Cardiac muscle cell (in vitro differentiated cells and primary cell): ENCODE data around the gene KLHL15. TPM values are rescaled to one million over a fixed set of nuclear protein-coding genes. Genes with fewer than 3 reads are reported as not detected.
"Not testable (repeated sequence)": the region's sequence is repeated elsewhere in the genome, so short reads cannot be mapped to it uniquely, and the experiment has no call there.

ENCODE experiments used
- DNase-seq, 2 donors: peaks; one replicate each; pipeline versions ENCODE4 v3.0.0 to v3.0.0-alpha.2; 2010 to 2017; ENCODE audit warnings: low read depth in 1 of 2, low spot score in 1 of 2
- H3K27ac ChIP-seq: fragments of 200-600 bp; sonication (generic); 2 replicates; pipeline ENCODE4 v1.5.1; 2016
- H3K27me3 ChIP-seq: fragments of 200-600 bp; sonication (generic); 2 replicates; pipeline ENCODE4 v1.6.0; 2016; ENCODE audit warnings: control low read depth
- H3K36me3 ChIP-seq: fragments of 200-600 bp; sonication (generic); 2 replicates; pipeline ENCODE4 v1.5.1; 2016; ENCODE audit warnings: control low read depth
- H3K4me1 ChIP-seq: fragments of 200-600 bp; sonication (generic); 2 replicates; pipeline ENCODE4 v1.8.1; 2017; ENCODE audit warnings: low read depth, mild to moderate bottlenecking, mixed run types
- H3K4me3 ChIP-seq: fragments of 200-600 bp; sonication (generic); 2 replicates; pipeline ENCODE4 v1.5.1; 2016; ENCODE audit warnings: mild to moderate bottlenecking
- H3K9me3 ChIP-seq: fragments of 200-600 bp; sonication (generic); 2 replicates; pipeline ENCODE4 v1.5.1; 2017; ENCODE audit warnings: low read depth, mild to moderate bottlenecking, control low read depth
- polyA plus RNA-seq: library from polyadenylated mRNA; unstranded; fragments of >200 nt; fragmentation: Nextera tagmentation; extraction: Ambion mirVana; gene quantifications from 2 replicates; pipeline ENCODE4 v1.2.1, GENCODE V29; 2016
- total RNA-seq: library from RNA; depleted of rRNA; stranded (reverse); fragments of >200 nt; gene quantifications from 2 replicates; pipeline ENCODE4 v1.2.3, GENCODE V29; 2016
- TF ChIP-seq, protein P1 (sequence below): IDR thresholded peaks from 2 replicates; pipeline ENCODE4 v1.5.1; 2012; ENCODE audit warnings: low read depth, mild to moderate bottlenecking, low read length

KLHL15 gene
- total and polyA plus RNA-seq, 2 experiments from 2014 or later: 3.5 to 15.8 TPM

DNA sequence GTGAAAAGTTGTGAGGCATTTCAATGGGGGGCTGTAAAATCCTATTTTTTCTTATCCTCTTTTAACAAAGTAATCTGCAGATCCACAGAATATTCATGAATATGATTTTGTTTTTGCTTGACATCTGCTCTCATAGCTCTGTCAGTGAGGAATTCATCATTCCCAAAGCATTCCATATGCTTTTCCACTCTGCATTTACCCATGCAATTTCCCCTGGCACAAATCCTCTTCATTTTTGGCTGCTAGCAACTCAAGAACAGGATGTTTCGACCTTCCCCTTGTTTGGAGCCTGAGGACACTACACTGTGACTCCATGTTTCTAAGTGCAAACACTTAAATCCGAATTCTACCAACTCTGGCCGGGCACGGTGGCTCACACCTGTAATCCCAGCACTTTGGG, 48.5 kb downstream of the KLHL15 start:
- TF ChIP-seq, protein P1, sequence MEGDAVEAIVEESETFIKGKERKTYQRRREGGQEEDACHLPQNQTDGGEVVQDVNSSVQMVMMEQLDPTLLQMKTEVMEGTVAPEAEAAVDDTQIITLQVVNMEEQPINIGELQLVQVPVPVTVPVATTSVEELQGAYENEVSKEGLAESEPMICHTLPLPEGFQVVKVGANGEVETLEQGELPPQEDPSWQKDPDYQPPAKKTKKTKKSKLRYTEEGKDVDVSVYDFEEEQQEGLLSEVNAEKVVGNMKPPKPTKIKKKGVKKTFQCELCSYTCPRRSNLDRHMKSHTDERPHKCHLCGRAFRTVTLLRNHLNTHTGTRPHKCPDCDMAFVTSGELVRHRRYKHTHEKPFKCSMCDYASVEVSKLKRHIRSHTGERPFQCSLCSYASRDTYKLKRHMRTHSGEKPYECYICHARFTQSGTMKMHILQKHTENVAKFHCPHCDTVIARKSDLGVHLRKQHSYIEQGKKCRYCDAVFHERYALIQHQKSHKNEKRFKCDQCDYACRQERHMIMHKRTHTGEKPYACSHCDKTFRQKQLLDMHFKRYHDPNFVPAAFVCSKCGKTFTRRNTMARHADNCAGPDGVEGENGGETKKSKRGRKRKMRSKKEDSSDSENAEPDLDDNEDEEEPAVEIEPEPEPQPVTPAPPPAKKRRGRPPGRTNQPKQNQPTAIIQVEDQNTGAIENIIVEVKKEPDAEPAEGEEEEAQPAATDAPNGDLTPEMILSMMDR: no peak
- peak in 1 of 2 donors; percentile 33 for DNase-seq
- Histone ChIP-seq H3K4me3 (no peak overlapping the region), H3K9me3 (no peaks in the 10 kb centered on the region), H3K4me1 (peaks cover 21% of the 10 kb centered on the region), H3K36me3 (no peaks in the 10 kb centered on the region), H3K27me3 (no peaks in the 10 kb centered on the region), H3K27ac (no peak overlapping the region)

DNA sequence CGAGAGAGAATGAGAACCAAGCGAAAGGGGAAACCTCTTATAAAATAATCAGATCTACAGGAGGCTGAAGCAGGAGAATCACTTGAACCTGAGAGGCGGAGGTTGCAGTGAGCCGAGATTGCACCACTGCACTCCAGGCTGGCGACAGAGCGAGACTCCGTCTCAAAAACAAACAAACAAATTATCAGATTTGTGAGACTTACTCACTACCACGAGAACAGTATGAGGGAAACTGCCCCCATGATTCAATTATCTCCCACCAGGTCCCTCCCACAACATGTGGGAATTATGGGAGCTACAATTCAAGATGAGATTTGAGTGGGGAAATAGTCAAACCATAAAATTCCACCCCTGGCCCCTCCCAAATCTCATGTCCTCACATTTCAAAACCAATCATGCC, 61.4 kb downstream of the KLHL15 start:
- not testable (repeated sequence) for H3K27ac ChIP-seq, DNase-seq, H3K4me1 ChIP-seq, H3K4me3 ChIP-seq, H3K27me3 ChIP-seq, H3K36me3 ChIP-seq, H3K9me3 ChIP-seq

- Histone ChIP-seq H3K9me3 (no peaks in the 10 kb centered on the region), H3K27me3 (no peaks in the 10 kb centered on the region), H3K4me1 (no peaks in the 10 kb centered on the region), H3K4me3 (no peak overlapping the region), H3K27ac (no peak overlapping the region), H3K36me3 (no peaks in the 10 kb centered on the region)
- TF ChIP-seq, protein P1: no peak
- DNase-seq: no peak
These were observed 62.8 kb downstream of the KLHL15 start for GRCh38 chrX:23964191-23964590.

GRCh38 chrX:23959781-23960180, 67.2 kb downstream of the KLHL15 start:
- Histone ChIP-seq H3K9me3 (no peaks in the 10 kb centered on the region), H3K36me3 (no peaks in the 10 kb centered on the region)
- DNase-seq: no peak

GRCh38 chrX:23954396-23954795, 72.6 kb downstream of the KLHL15 start:
- H3K4me1 ChIP-seq: no peaks in the 10 kb centered on the region
- no peak overlapping the region for H3K4me3 ChIP-seq
- H3K9me3 ChIP-seq: no peaks in the 10 kb centered on the region
- TF ChIP-seq, protein P1: no peak
- no peaks in the 10 kb centered on the region for H3K36me3 ChIP-seq
- no peak for DNase-seq
- H3K27me3 ChIP-seq: no peaks in the 10 kb centered on the region
- no peak overlapping the region for H3K27ac ChIP-seq

More at GRCh38 chrX:23959781-23960180, 67.2 kb downstream of the KLHL15 start:
- no peaks in the 10 kb centered on the region for H3K4me1 ChIP-seq
- TF ChIP-seq, protein P1: no peak
- H3K27me3 ChIP-seq: no peaks in the 10 kb centered on the region
- no peak overlapping the region for H3K27ac ChIP-seq
- H3K4me3 ChIP-seq: no peak overlapping the region

DNA sequence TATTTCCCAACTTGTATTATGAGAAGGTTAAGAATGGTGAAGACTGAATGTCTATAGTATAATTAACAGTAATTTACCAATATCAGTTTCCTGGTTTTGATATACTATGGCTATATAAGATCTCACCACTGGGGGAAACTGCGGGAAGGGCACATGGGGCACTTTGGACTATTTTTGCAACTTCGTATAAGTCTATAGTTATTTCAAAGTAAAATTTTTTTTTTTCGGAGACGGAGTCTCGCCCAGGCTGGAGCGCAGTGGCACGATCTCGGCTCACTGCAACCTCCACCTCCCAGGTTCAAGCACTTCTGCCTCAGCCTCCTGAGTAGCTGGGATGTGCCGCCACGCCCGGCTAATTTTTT, 73.1 kb downstream of the KLHL15 start:
- Histone ChIP-seq H3K4me3 (no peak overlapping the region), H3K27me3 (no peaks in the 10 kb centered on the region), H3K27ac (no peak overlapping the region), H3K4me1 (no peaks in the 10 kb centered on the region), H3K36me3 (no peaks in the 10 kb centered on the region), H3K9me3 (no peaks in the 10 kb centered on the region)
- no peak for DNase-seq
- TF ChIP-seq, protein P1: no peak
